IPS-18c (cell line): ENCODE measurements around the gene FAM240B.

Source experiments
- H3K4me3 ChIP-seq: 2 replicates; pipeline ENCODE4 v1.7.0; 2013; ENCODE audit warnings: low read depth, mild to moderate bottlenecking, low read length, moderate library complexity; ENCODE audit not compliant: insufficient read depth
- H3K9me3 ChIP-seq: one replicate; pipeline ENCODE4 v1.6.1; 2013; ENCODE audit warnings: mild to moderate bottlenecking, low read length, moderate library complexity; ENCODE audit not compliant: control insufficient read depth, insufficient read depth

The FAM240B gene

DNA sequence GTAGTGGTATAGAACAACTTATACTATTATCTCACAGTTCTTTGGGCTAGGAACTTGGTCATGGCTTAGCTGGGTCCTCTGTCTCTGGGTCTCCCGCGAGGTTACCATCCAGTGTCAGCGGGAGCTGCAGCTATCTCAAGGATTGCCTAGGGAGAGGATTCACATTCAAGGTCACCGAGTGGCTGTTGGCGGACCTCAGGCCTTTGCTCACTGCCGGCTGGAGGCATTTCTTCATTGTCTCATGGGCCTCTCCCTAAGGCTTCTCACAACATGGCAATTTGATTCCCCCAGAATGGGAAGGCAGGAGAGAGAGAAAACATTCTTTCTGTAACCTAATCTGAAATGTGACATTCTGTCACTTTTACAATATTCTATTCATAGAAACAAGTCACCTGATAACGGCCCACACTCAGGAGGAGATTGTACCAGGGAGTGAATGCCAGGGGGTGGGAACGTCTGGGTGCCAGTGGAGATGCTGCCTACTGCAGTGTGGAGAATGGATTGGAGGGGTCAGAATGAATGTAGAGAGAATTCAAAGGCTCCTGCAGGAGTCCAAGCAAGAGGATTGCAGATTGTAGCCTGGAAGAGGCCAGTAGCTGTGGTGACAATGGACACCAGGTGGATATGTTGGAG is 70.1 kb downstream of the FAM240B start:
- H3K4me3 ChIP-seq, result no peak overlapping the region
- H3K9me3 ChIP-seq, result no peaks in the 10 kb centered on the region

DNA sequence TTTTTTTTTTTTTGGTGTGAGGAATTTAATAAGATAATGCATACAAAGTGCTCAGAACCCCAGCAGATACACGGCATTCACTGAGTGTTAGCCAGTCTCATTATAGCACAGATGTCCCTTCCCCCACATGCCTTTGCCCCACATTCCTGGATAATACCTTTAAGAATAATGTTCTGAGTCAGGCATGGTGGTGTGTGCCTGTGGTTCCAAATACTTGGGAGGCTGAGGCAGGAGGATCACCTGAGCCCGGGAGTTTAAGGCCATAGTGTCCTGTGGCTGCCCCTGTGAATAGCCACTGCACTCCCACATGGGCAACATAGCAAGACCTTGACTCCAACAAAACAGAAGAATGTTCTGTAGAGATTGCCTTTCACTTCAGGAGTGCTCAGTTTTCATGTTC is 75.3 kb downstream of the FAM240B start:
- Histone ChIP-seq H3K9me3 (no peaks in the 10 kb centered on the region), H3K4me3 (no peak overlapping the region)
